Uterus (tissue), 2 donors: Measurements from ENCODE around the gene CEP85L.

Experiments used
- CTCF ChIP-seq, 4 experiments: fragments of 200-600 bp in 2 of 4; fragments of 450-650 bp in 2 of 4; sonication (generic) in 2 of 4; IDR thresholded peaks; one replicate each; pipeline ENCODE4 v1.5.1; 2016 to 2019; ENCODE audit warnings: antibody characterized with exemption in 4 of 4, mild to moderate bottlenecking in 2 of 4, moderate library complexity in 1 of 4
- POLR2A ChIP-seq, 2 donors: fragments of 450-650 bp; IDR thresholded peaks; one replicate each; pipeline ENCODE4 v1.6.1; 2016; ENCODE audit warnings: antibody characterized with exemption in 2 of 2, mild to moderate bottlenecking in 1 of 2, moderate library complexity in 1 of 2

- TF ChIP-seq CTCF (IDR thresholded peaks at IDR 0.05) (no peak), POLR2A (IDR thresholded peaks at IDR 0.05) (no peak)
These were observed 113.8 kb downstream of the CEP85L start for GRCh38 chr6:118537574-118537973.
